Naive thymus-derived CD8-positive, alpha-beta T cell (primary cell): ENCODE measurements around the gene BSDC1. TPM values are rescaled to one million over a fixed set of nuclear protein-coding genes. Genes with fewer than 3 reads are reported as not detected.

ENCODE experiments used
- ATAC-seq, 2 donors: fragments of 150-1000 bp; cut with Tn5 transposase in 1 of 2; sonication (Bioruptor Pico), chemical (Tn5 transposase) in 1 of 2; 1 replicate in 1 of 2; 2 replicates in 1 of 2; pipeline ENCODE4 v1.10.0; 2021; ENCODE audit warnings: mild to moderate bottlenecking in 2 of 2, moderate library complexity in 2 of 2
- POLR2A ChIA-PET: fragments of 350-600 bp; sonication (Branson Sonifier 250); formaldehyde crosslinking; loops from one replicate; lab custom pipeline; 2021; ENCODE audit warnings: antibody characterized with exemption; lab: Charles Lee
- DNase-seq, 10 donors: peaks; one replicate each; pipeline versions ENCODE4 v3.0.0 to v3.0.0-alpha.2; 2020 to 2022
- H3K27ac Mint-ChIP-seq, 10 donors: one replicate each; pipeline ENCODE4 v1.8.0; 2020 to 2022; ENCODE audit warnings: mild to moderate bottlenecking in 10 of 10, mixed read lengths in 10 of 10, moderate library complexity in 4 of 10, inconsistent platforms in 1 of 10
- H3K27me3 Mint-ChIP-seq, 5 donors: one replicate each; pipeline ENCODE4 v1.8.0; 2021 to 2022; ENCODE audit warnings: mixed read lengths in 5 of 5
- H3K36me3 Mint-ChIP-seq, 3 donors: one replicate each; pipeline ENCODE4 v1.8.0; 2020 to 2022; ENCODE audit warnings: mixed read lengths in 3 of 3, mild to moderate bottlenecking in 2 of 3, inconsistent platforms in 1 of 3
- H3K4me1 Mint-ChIP-seq, 4 donors: one replicate each; pipeline ENCODE4 v1.8.0; 2021 to 2022; ENCODE audit warnings: mixed read lengths in 4 of 4
- H3K4me3 Mint-ChIP-seq, 10 donors: one replicate each; pipeline ENCODE4 v1.8.0; 2020 to 2022; ENCODE audit warnings: mild to moderate bottlenecking in 10 of 10, mixed read lengths in 10 of 10, moderate library complexity in 6 of 10, inconsistent platforms in 1 of 10
- H3K9me3 Mint-ChIP-seq, 9 donors: one replicate each; pipeline ENCODE4 v1.8.0; 2020 to 2022; ENCODE audit warnings: mixed read lengths in 9 of 9, mild to moderate bottlenecking in 3 of 9, inconsistent platforms in 1 of 9, moderate library complexity in 1 of 9
- polyA plus RNA-seq, 3 donors: library from polyadenylated mRNA; unstranded; fragments of 300-500 nt; fragmentation: Illumina TruSeq; gene quantifications; one replicate each; pipeline ENCODE4 v1.2.3, GENCODE V29; 2021
- total RNA-seq, 8 experiments: library from RNA in 2 of 8; stranded (reverse) in 2 of 8; gene quantifications; one replicate each; pipeline ENCODE4 v1.2.3 and lab custom pipeline; 2021 to 2026

The BSDC1 gene
- total and polyA plus RNA-seq, 5 experiments from 2014 or later = 29.5 to 113 (median 39.6) TPM

- POLR2A ChIA-PET = no interaction called here
- Mint-ChIP-seq H3K4me3 (peak overlapping the region; percentile 16 to 100 (median 52)), H3K27me3 (no peaks in the 10 kb centered on the region), H3K27ac (peak overlapping the region in 5 of 10 donors; percentile 15 to 100 (median 88)), H3K9me3 (no peaks in the 10 kb centered on the region), H3K36me3 (peaks cover 0 to 7% (median 0%) of the 10 kb centered on the region in 3 donors), H3K4me1 (peaks cover 14 to 38% (median 33%) of the 10 kb centered on the region in 4 donors)
- no peak for ATAC-seq
- DNase-seq = no peak
Measured at GRCh38 chr1:32392325-32392724, 1.9 kb downstream of the BSDC1 start.

DNA sequence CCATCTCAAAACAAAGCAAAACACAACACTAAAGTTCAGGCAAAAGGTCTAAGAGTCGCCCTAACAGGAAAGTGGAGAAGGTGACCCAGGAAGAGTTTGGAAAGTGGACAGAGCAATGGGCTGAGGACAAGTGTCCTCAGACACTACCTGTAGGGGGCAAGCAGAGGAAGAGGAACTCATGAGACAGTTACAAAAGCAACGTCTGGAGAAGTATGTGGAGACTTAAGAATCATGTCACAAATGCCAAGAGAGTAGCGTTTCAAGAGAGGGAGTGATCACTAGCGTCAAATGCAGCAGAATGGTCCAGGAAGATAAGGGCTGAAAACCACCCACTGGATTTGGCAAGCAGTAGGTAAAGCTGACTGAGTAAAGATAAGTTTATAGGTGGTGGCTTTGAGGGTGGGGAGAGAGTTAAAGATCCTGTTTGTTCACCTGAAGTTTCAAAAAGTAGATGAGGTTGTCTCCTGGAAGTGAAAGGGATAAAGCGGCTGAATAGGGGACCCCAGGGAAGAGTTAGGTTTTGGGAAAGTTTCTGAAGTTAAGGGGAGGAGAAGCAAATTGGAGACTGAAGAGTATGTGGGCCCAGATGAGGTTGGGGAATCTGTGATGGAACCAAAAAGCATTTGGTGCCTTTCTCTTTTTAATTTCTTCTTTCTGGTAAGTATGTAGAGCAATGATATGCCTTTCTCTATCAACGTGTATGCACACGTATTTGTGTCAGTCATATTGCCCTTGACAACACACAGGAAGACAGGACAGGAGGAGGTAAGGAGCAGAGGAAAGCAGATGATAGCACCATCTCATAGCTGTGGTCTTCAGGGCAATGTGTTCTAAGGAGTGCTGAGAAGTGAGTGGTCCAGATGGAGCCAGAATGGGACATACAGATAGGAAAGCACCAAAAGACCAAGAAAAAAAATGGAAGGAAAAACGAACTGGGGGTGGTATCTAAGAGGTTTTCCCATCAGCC lies 3.1 kb downstream of the BSDC1 start:
- Mint-ChIP-seq H3K27ac (no peak overlapping the region), H3K4me3 (no peak overlapping the region), H3K9me3 (no peaks in the 10 kb centered on the region), H3K4me1 (peaks cover 13 to 45% (median 37%) of the 10 kb centered on the region in 4 donors), H3K36me3 (peaks cover 0 to 19% (median 7%) of the 10 kb centered on the region in 3 donors), H3K27me3 (no peaks in the 10 kb centered on the region)
- POLR2A ChIA-PET = interaction anchor here (1.1 kb wide), 1 partner anchor 40 kb away, joined by 3 read pairs; no protein-coding TSS in a partner anchor
- no peak for DNase-seq
- no peak for ATAC-seq

DNA sequence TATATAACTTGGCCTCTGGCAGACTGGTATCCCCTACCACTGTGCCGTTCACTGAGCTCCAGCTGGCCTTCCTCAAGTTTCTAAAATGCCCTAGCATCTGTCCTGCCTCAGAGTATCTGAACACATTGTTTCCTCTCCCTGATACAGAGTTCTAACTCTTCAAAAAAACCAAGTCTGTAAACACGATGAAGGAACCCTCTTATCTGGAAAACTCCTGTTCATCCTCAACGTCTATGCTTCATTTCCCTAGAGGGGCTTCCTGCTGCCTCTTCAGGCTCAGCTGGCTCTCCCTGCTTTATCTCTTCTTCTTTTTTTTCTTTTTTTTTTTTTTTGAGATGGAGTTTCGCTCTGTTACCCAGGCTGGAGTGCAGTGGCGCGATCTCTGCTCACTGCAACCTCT lies 5.6 kb downstream of the BSDC1 start:
- Mint-ChIP-seq H3K9me3 (no peaks in the 10 kb centered on the region), H3K27ac (no peak overlapping the region), H3K4me1 (peaks cover 4 to 31% (median 21%) of the 10 kb centered on the region in 4 donors), H3K36me3 (peaks cover 0 to 43% (median 13%) of the 10 kb centered on the region in 3 donors), H3K4me3 (no peak overlapping the region), H3K27me3 (no peaks in the 10 kb centered on the region)
- no peak for DNase-seq
- no peak for ATAC-seq
- POLR2A ChIA-PET = interaction anchor here (1.4 kb wide), 1 partner anchor 11 kb away, joined by 5 read pairs; no protein-coding TSS in a partner anchor

DNA sequence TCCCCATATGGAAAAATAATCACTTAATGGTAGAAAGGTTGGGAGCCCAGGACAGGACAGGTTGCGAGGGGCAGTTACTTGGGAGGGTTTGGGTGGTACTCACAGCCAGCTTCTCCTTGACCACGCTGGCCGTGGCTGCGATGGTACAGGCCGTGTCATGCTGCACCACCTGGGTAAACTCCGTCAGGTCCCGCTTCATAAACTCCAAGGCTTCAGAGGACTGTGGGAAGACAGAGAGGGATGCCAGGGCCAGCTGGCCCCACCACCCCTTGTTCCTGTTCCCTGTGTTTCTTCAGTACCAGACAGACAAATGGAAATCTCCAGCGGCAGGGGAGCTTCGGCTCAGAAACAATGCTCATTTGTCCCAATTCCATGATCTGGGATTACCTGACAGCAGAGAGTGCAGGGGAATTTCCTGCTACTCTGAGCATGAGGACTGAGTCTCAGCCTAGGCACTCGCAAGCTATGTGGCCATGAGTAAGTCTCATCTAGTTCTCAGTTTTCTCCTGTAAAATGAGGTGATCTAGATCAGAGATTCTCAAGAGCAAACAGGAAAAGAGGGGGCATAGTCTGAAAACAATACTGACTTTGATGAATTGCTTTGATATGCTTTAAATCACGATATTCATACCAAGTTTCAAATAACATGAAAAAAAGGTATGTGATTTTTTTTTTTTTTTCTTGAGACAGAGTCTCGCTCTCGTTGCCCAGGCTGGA lies 7.4 kb downstream of the BSDC1 start:
- Mint-ChIP-seq H3K36me3 (peaks cover 0 to 56% (median 13%) of the 10 kb centered on the region in 3 donors), H3K27me3 (no peaks in the 10 kb centered on the region)

DNA sequence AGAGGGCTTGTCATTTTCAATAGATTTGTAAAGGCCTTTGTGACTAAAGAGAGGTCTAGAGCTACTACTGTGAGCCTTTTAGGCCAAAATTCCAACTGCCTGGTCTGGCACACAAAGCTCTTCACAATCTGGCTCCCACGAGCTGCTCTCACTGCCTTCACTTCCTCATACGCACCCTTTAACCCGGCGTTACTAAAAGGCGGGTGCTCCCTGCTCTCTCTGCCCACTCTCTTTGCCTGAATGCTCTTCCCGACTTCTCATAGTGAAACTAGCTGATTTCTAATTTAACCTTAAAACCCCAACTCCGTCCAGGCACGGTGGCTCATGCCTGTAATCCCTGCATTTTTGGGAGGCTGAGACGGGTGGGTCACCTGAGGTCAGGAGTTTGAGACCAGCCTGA lies 14.2 kb downstream of the BSDC1 start:
- Mint-ChIP-seq H3K4me3 (no peak overlapping the region), H3K9me3 (no peaks in the 10 kb centered on the region), H3K27ac (peak overlapping the region in 1 of 10 donors; percentile 91), H3K27me3 (no peaks in the 10 kb centered on the region), H3K36me3 (peaks cover 0 to 95% (median 22%) of the 10 kb centered on the region in 3 donors), H3K4me1 (peaks cover 0 to 3% (median 1%) of the 10 kb centered on the region in 4 donors)
- DNase-seq = no peak
- POLR2A ChIA-PET = interaction anchor here (0.6 to 1.4 kb wide), 2 partner anchors 14 to 1637 kb away, joined by 3 to 5 read pairs; partner anchors contain the start of gene BSDC1
- ATAC-seq = no peak

More for the DNA sequence above, 7.4 kb downstream of the BSDC1 start:
- H3K4me1 Mint-ChIP-seq = peaks cover 0 to 14% (median 7%) of the 10 kb centered on the region in 4 donors
- H3K27ac Mint-ChIP-seq = peak overlapping the region in 5 of 10 donors; percentile 4 to 76 (median 32)
- H3K4me3 Mint-ChIP-seq = no peak overlapping the region
- ATAC-seq (peak in 1 of 2 donors; percentile 41), DNase-seq (peak in 2 of 10 donors; percentile 16 to 19)
- POLR2A ChIA-PET = interaction anchor here (0.6 to 0.7 kb wide), 5 partner anchors 34 to 477 kb away, joined by 3 to 6 read pairs (median 4); partner anchors contain the start of gene KPNA6
- no peaks in the 10 kb centered on the region for H3K9me3 Mint-ChIP-seq

GRCh38 chr1:32377541-32378220 lies 16.6 kb downstream of the BSDC1 start:
- Mint-ChIP-seq H3K27me3 (no peaks in the 10 kb centered on the region), H3K27ac (peak overlapping the region in 2 of 10 donors; percentile 29 to 91), H3K9me3 (no peaks in the 10 kb centered on the region), H3K4me1 (peaks cover 4 to 9% (median 8%) of the 10 kb centered on the region in 4 donors), H3K4me3 (peak overlapping the region in 1 of 10 donors; percentile 38), H3K36me3 (peaks cover 0 to 93% (median 17%) of the 10 kb centered on the region in 3 donors)
- DNase-seq (no peak), ATAC-seq (peak in 1 of 2 donors; percentile 23)
- POLR2A ChIA-PET = interaction anchor here (1.5 kb wide), 1 partner anchor 128 kb away, joined by 4 read pairs; no protein-coding TSS in a partner anchor

DNA sequence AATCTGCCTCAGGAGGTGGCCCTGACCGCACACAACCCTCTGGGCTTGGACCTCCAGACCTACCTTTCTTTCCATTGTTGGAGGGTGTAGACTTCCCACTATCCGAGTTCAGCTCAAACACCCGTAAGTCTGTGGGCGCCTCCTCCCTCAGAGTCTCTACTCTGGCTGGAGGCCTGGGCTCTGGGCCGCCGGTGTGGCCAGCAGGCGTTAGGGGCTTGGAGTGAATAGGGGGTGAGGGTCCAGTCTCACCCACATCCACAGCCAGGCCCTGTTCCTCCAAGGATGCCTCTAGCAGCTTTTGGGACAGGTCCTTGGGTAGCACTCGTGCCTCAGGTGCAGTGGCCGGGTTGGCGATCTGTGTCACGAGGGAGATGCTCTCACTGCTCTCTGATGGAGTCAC lies 18.0 kb downstream of the BSDC1 start:
- Mint-ChIP-seq H3K4me3 (no peak overlapping the region), H3K4me1 (peaks cover 14 to 23% (median 20%) of the 10 kb centered on the region in 4 donors), H3K27ac (no peak overlapping the region), H3K27me3 (no peaks in the 10 kb centered on the region), H3K36me3 (peaks cover 0 to 91% (median 17%) of the 10 kb centered on the region in 3 donors), H3K9me3 (no peaks in the 10 kb centered on the region)
- ATAC-seq (no peak), DNase-seq (no peak)
- POLR2A ChIA-PET = no interaction called here

DNA sequence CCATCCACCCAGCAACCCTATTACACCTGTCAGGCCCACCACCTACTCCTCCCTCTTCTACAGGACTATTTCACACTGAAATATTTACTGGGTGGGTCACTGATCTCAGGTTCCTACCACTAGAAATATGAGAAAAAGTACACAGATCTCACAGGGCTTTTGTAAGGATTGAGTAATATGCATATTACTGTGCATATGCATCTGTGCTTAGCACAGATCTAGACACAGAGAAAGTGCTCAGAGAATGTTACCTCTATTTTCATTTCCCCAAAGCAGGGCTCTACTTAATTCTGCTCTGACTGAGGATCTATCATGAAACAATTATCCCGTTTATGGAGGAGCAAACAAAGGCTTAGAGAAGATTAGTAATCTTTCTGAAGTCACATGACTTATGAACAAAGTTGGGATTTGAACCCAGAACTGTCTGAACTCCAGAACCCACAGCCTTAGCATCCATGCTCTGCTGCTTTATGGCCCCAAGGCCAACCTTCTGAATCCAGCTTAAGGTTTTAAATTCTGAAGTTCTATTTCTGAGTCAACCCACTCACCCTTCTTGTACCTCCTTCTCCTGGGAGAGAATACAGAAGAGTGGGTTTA lies 20.1 kb downstream of the BSDC1 start:
- ATAC-seq (no peak), DNase-seq (no peak)
- Mint-ChIP-seq H3K4me1 (peaks cover 11 to 28% (median 20%) of the 10 kb centered on the region in 4 donors), H3K36me3 (peaks cover 0 to 77% (median 12%) of the 10 kb centered on the region in 3 donors), H3K9me3 (no peaks in the 10 kb centered on the region), H3K27ac (peak overlapping the region in 2 of 10 donors; percentile 17 to 48), H3K27me3 (no peaks in the 10 kb centered on the region), H3K4me3 (no peak overlapping the region)
- POLR2A ChIA-PET = no interaction called here

DNA sequence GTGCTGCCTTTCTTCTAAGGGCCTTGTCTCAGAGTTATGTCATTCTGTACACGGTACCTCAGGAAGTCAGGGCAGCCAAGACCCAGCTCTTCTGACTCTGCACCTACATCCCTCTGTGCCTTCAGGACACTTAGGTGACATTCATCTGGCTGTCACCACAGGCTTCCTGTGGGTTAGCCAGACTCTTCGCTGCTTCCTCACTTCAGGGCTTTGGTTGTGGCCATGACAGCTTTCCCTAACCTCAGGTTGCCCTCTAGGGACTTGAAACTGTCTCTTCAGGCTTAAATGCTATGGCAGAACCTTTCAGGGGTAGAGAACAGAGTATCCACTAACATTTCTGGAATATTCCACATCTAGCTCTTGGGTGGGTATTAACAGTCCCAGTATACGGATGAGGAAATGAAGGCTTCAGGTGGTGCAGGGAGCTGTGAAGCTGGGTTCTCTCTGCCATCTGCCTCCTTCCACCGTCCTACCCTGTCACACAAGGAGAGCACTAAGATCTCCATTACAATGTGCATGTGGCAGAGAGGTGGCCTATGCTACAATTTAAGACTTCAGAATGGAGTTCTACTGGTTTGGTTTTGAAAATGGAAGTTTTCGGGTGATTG lies 22.0 kb downstream of the BSDC1 start:
- Mint-ChIP-seq H3K9me3 (no peaks in the 10 kb centered on the region), H3K27me3 (no peaks in the 10 kb centered on the region), H3K27ac (peak overlapping the region in 7 of 10 donors; percentile 48 to 82 (median 64)), H3K4me3 (peak overlapping the region in 4 of 10 donors; percentile 5 to 43 (median 20)), H3K36me3 (peaks cover 0 to 74% (median 11%) of the 10 kb centered on the region in 3 donors), H3K4me1 (peaks cover 11 to 28% (median 20%) of the 10 kb centered on the region in 4 donors)
- POLR2A ChIA-PET = interaction anchor here (1.0 to 2.1 kb wide), 7 partner anchors 20 to 193 kb away, joined by 3 to 17 read pairs (median 3); partner anchors contain the start of genes BSDC1, MARCKSL1 and TXLNA
- ATAC-seq = peak; percentile 91 to 92
- DNase-seq = peak; percentile 18 to 79 (median 62)

DNA sequence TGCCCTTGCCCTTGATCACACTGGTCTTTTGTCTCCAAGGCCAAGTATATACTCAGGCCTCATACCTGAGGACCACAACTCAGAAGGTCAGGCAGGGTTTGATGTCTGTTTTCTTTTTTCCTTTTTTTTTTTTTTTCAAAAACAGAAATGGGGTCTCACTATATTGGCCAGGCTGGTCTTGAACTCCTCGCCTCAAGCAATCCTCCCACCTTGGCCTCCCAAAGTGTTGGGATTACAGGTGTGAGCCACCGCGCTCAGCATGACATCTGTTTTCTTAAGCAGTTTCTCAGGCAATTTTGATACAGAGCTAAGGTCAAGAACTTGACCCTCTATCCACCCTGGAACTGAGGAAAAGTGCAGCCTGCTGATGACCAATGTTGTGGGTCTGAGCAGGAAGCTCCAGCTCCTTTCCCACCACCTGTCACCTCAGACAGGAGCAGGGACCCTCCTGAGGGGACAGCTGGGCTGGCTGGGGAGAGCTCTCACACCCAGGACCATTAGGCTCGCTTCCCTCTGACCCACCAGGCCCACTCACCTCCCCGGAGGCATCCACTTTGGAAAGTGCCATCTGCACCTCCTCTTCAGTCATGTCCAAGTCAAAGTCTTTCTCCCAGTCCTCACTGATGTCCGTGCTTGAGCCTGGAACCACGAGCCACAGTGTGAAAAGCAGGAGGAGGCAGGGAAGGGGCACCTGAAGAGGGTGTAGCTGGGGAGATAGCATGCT lies 26.2 kb downstream of the BSDC1 start:
- H3K36me3 Mint-ChIP-seq = peaks cover 0 to 45% (median 6%) of the 10 kb centered on the region in 3 donors
- peak overlapping the region in 1 of 10 donors; percentile 40 for H3K27ac Mint-ChIP-seq
- H3K9me3 Mint-ChIP-seq = no peaks in the 10 kb centered on the region
- no peaks in the 10 kb centered on the region for H3K27me3 Mint-ChIP-seq
- peaks cover 11 to 23% (median 18%) of the 10 kb centered on the region in 4 donors for H3K4me1 Mint-ChIP-seq
- no peak overlapping the region for H3K4me3 Mint-ChIP-seq
- DNase-seq = no peak
- POLR2A ChIA-PET = interaction anchor here (1.0 to 1.5 kb wide), 3 partner anchors 16 to 127 kb away, joined by 3 to 4 read pairs (median 4); partner anchors contain the start of gene BSDC1
- no peak for ATAC-seq
